ENCODE results near the gene USP47.

The USP47 gene

GRCh38 chr11:12001186-12001585 lies 159.4 kb downstream of the USP47 start:
- DNase-seq (ENCODE audit: low read depth), result no peak

- DNase-seq (ENCODE audit: low read depth), result no peak
Measured at GRCh38 chr11:12003336-12003735, 161.6 kb downstream of the USP47 start.

- no peak for DNase-seq (ENCODE audit: low read depth)
Measured at GRCh38 chr11:12003815-12004214, 162.0 kb downstream of the USP47 start.

GRCh38 chr11:12005061-12005460 lies 163.3 kb downstream of the USP47 start:
- no peak for DNase-seq (ENCODE audit: low read depth)

- peak; percentile 68 for DNase-seq (ENCODE audit: low read depth)
Measured at GRCh38 chr11:12005476-12005875, 163.7 kb downstream of the USP47 start.

GRCh38 chr11:12006552-12007229 lies 164.9 kb downstream of the USP47 start:
- no peak for DNase-seq (ENCODE audit: low read depth)

- no peak for DNase-seq (ENCODE audit: low read depth)
Measured at GRCh38 chr11:12007230-12007593, 165.4 kb downstream of the USP47 start.

- no peak for DNase-seq (ENCODE audit: low read depth)
Measured at GRCh38 chr11:12007769-12008737, 166.3 kb downstream of the USP47 start, which contains the start of gene DKK3. Gene DKK3, minus strand, starts transcription at chr11:12008626. Its CDS starts 44 bp downstream, at chr11:12008582.
